ENCODE results near the gene HDAC9.

DNA sequence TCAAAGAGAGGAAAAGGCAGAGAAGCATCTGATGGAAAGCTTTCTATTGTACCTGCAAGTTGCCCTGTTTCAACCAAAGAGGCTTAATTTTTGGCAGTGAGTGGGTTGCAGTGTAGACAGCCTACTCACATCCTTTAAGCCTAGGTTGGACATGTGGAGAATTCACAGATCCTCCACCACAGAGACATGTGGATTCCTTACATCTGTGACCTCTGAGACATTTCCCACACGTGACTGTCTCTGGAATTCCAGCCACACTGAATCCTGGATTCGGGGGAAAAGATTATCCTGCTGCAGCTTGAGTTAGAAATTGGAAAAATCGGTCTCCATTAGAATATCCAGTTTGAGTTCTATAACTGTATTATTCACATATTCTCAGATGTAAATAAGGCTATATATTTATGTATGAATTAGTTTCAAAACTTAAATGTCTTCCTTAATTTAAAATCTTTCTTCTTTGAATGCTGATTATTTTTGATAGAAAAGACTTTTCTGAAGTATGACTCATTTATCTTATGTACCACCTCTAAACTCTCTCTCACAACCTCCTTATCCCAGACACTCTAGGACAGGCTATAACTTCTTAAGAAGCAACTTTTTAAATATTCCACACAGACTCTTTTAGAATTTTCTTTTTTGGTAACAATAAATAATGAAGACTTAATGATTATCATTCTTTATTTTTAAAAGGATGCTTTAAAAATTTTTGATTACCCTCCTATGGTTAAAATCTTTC lies 498.6 kb downstream of the HDAC9 start:
- TF ChIP-seq SAP130 (CRISPR knock-in tag; IDR thresholded peaks at IDR 0.05; ENCODE audit: low read depth) (no peak), POLR2A (IDR thresholded peaks at IDR 0.05; ENCODE audit: insufficient read depth in 1 of 2, low read depth in 2 of 2, low read length in 2 of 2) (no peak), RAD21 (CRISPR knock-in tag; IDR thresholded peaks at IDR 0.05) (no peak), RBAK (CRISPR knock-in tag; IDR thresholded peaks at IDR 0.05) (no peak), CCAR2 (optimal IDR thresholded peaks at IDR 0.05; ENCODE audit: low read depth, low read length) (no peak), RXRA (CRISPR knock-in tag; IDR thresholded peaks at IDR 0.05) (no peak), ZNF547 (CRISPR knock-in tag; IDR thresholded peaks at IDR 0.05) (no peak), CCDC6 (CRISPR knock-in tag; IDR thresholded peaks at IDR 0.05) (no peak)
- TF ChIP-seq, protein P1, sequence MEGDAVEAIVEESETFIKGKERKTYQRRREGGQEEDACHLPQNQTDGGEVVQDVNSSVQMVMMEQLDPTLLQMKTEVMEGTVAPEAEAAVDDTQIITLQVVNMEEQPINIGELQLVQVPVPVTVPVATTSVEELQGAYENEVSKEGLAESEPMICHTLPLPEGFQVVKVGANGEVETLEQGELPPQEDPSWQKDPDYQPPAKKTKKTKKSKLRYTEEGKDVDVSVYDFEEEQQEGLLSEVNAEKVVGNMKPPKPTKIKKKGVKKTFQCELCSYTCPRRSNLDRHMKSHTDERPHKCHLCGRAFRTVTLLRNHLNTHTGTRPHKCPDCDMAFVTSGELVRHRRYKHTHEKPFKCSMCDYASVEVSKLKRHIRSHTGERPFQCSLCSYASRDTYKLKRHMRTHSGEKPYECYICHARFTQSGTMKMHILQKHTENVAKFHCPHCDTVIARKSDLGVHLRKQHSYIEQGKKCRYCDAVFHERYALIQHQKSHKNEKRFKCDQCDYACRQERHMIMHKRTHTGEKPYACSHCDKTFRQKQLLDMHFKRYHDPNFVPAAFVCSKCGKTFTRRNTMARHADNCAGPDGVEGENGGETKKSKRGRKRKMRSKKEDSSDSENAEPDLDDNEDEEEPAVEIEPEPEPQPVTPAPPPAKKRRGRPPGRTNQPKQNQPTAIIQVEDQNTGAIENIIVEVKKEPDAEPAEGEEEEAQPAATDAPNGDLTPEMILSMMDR (CRISPR knock-in tag; IDR thresholded peaks at IDR 0.05): no peak
- TF ChIP-seq, protein P2, sequence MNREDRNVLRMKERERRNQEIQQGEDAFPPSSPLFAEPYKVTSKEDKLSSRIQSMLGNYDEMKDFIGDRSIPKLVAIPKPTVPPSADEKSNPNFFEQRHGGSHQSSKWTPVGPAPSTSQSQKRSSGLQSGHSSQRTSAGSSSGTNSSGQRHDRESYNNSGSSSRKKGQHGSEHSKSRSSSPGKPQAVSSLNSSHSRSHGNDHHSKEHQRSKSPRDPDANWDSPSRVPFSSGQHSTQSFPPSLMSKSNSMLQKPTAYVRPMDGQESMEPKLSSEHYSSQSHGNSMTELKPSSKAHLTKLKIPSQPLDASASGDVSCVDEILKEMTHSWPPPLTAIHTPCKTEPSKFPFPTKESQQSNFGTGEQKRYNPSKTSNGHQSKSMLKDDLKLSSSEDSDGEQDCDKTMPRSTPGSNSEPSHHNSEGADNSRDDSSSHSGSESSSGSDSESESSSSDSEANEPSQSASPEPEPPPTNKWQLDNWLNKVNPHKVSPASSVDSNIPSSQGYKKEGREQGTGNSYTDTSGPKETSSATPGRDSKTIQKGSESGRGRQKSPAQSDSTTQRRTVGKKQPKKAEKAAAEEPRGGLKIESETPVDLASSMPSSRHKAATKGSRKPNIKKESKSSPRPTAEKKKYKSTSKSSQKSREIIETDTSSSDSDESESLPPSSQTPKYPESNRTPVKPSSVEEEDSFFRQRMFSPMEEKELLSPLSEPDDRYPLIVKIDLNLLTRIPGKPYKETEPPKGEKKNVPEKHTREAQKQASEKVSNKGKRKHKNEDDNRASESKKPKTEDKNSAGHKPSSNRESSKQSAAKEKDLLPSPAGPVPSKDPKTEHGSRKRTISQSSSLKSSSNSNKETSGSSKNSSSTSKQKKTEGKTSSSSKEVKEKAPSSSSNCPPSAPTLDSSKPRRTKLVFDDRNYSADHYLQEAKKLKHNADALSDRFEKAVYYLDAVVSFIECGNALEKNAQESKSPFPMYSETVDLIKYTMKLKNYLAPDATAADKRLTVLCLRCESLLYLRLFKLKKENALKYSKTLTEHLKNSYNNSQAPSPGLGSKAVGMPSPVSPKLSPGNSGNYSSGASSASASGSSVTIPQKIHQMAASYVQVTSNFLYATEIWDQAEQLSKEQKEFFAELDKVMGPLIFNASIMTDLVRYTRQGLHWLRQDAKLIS (CRISPR knock-in tag; IDR thresholded peaks at IDR 0.05): no peak
- TF ChIP-seq, protein P3, sequence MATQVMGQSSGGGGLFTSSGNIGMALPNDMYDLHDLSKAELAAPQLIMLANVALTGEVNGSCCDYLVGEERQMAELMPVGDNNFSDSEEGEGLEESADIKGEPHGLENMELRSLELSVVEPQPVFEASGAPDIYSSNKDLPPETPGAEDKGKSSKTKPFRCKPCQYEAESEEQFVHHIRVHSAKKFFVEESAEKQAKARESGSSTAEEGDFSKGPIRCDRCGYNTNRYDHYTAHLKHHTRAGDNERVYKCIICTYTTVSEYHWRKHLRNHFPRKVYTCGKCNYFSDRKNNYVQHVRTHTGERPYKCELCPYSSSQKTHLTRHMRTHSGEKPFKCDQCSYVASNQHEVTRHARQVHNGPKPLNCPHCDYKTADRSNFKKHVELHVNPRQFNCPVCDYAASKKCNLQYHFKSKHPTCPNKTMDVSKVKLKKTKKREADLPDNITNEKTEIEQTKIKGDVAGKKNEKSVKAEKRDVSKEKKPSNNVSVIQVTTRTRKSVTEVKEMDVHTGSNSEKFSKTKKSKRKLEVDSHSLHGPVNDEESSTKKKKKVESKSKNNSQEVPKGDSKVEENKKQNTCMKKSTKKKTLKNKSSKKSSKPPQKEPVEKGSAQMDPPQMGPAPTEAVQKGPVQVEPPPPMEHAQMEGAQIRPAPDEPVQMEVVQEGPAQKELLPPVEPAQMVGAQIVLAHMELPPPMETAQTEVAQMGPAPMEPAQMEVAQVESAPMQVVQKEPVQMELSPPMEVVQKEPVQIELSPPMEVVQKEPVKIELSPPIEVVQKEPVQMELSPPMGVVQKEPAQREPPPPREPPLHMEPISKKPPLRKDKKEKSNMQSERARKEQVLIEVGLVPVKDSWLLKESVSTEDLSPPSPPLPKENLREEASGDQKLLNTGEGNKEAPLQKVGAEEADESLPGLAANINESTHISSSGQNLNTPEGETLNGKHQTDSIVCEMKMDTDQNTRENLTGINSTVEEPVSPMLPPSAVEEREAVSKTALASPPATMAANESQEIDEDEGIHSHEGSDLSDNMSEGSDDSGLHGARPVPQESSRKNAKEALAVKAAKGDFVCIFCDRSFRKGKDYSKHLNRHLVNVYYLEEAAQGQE (IDR thresholded peaks at IDR 0.05; ENCODE audit: borderline replicate concordance in 1 of 2, low read depth in 1 of 2, low read length in 2 of 2): no peak
- TF ChIP-seq, protein P4, sequence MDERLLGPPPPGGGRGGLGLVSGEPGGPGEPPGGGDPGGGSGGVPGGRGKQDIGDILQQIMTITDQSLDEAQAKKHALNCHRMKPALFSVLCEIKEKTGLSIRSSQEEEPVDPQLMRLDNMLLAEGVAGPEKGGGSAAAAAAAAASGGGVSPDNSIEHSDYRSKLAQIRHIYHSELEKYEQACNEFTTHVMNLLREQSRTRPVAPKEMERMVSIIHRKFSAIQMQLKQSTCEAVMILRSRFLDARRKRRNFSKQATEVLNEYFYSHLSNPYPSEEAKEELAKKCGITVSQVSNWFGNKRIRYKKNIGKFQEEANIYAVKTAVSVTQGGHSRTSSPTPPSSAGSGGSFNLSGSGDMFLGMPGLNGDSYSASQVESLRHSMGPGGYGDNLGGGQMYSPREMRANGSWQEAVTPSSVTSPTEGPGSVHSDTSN (CRISPR knock-in tag; IDR thresholded peaks at IDR 0.05): no peak
